NT2/D1 (cell line): ENCODE results near the gene CBY1.
"Not testable (repeated sequence)": the region's sequence is repeated elsewhere in the genome, so short reads cannot be mapped to it uniquely, and the experiment has no call there.

Experiments used
- SUZ12 ChIP-seq: IDR thresholded peaks from 2 replicates; pipeline ENCODE4 v1.6.1; 2011; ENCODE audit not compliant: insufficient read length, insufficient read depth; ENCODE audit errors: extremely low read depth
- YY1 ChIP-seq: IDR thresholded peaks from 2 replicates; pipeline ENCODE4 v1.6.1; 2011; ENCODE audit not compliant: insufficient read length, insufficient read depth
- ZNF274 ChIP-seq: IDR thresholded peaks from 2 replicates; pipeline ENCODE4 v1.6.1; 2011; ENCODE audit warnings: mild to moderate bottlenecking, low read depth, low read length

DNA sequence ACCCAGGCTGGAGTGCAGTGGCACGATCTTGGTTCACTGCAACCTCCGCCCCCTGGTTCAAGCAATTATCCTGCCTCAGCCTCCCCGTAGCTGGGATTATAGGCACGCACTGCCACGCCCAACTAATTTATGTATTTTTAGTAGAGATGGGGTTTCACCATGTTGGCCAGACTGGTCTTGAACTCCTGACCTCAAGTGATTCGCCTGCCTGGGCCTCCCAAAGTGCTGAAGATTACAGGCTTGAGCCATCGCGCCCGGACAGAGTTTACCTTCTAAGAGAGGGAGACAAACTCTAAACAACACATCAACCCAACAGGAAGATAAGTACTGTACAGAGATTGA is 41.4 kb upstream of the CBY1 start:
- not testable (repeated sequence) for TF ChIP-seq ZNF274, YY1, SUZ12
